Body of pancreas (tissue), 4 donors: ENCODE data around the gene SIRPA. TPM values are rescaled to one million over a fixed set of nuclear protein-coding genes. Genes with fewer than 3 reads are reported as not detected.
"Not testable (repeated sequence)": the region's sequence is repeated elsewhere in the genome, so short reads cannot be mapped to it uniquely, and the experiment has no call there.

Source experiments
- ATAC-seq: fragments of 150-250 bp; one replicate; pipeline ENCODE4 v1.9.1; 2016
- DNase-seq, 4 donors: peaks; one replicate each; pipeline ENCODE4 v3.0.0-alpha.2; 2019
- H3K27ac ChIP-seq, 4 donors: fragments of 200-600 bp; sonication (generic); 1 replicate in 3 of 4; 2 replicates in 1 of 4; pipeline versions ENCODE4 v1.5.1 to v1.6.1; 2016 to 2019; ENCODE audit warnings: mild to moderate bottlenecking in 1 of 4, mixed read lengths in 1 of 4, moderate library complexity in 1 of 4
- H3K27me3 ChIP-seq, 2 donors: fragments of 200-600 bp; sonication (generic); one replicate each; pipeline ENCODE4 v1.6.0; 2016; ENCODE audit warnings: mild to moderate bottlenecking in 1 of 2
- H3K36me3 ChIP-seq, 2 donors: fragments of 200-600 bp; sonication (generic); replicated peaks in 1 of 2; 2 replicates each; pipeline ENCODE4 v1.5.1; 2016; ENCODE audit warnings: low read depth in 2 of 2; ENCODE audit not compliant: insufficient read depth in 1 of 2
- H3K4me1 ChIP-seq: fragments of 200-600 bp; sonication (generic); one replicate; pipeline ENCODE4 v1.6.0; 2016
- H3K4me3 ChIP-seq, 2 donors: fragments of 200-600 bp; sonication (generic); 1 replicate in 1 of 2; 2 replicates in 1 of 2; pipeline ENCODE4 v1.5.1; 2016 to 2019
- H3K9me3 ChIP-seq, 3 donors: fragments of 200-600 bp; sonication (generic); 1 replicate in 2 of 3; 2 replicates in 1 of 3; pipeline ENCODE4 v1.5.1; 2016
- POLR2A ChIP-seq, 3 donors: fragments of 450-650 bp; IDR thresholded peaks; one replicate each; pipeline ENCODE4 v1.6.1; 2016; ENCODE audit warnings: antibody characterized with exemption in 3 of 3, mild to moderate bottlenecking in 2 of 3
- WGBS, 2 donors: methylation state at CpG; one replicate each; pipeline ENCODE4 v1.1.5; 2017; 5-methylcytosine and 5-hydroxymethylcytosine counted together
- intact Hi-C: fragments of 100-400 bp; cut with DNase I; formaldehyde crosslinking; loops from one replicate; pipeline ENCODE4 v1.15.1; 2023
- total RNA-seq, 2 donors: library from RNA; depleted of rRNA; stranded (reverse); fragments of >200 nt; gene quantifications; one replicate each; pipeline ENCODE4 v1.1.0, GENCODE V29; 2016
- TF ChIP-seq, protein P1 (sequence below), 7 experiments: fragments of 450-650 bp in 4 of 7; fragments of 200-600 bp in 3 of 7; sonication (generic) in 3 of 7; IDR thresholded peaks; one replicate each; pipeline ENCODE4 v1.5.1; 2016 to 2019; ENCODE audit warnings: antibody characterized with exemption in 7 of 7

Gene SIRPA
- total RNA-seq, 2 donors from 2014 or later, result 15.0 to 20.1 TPM

DNA sequence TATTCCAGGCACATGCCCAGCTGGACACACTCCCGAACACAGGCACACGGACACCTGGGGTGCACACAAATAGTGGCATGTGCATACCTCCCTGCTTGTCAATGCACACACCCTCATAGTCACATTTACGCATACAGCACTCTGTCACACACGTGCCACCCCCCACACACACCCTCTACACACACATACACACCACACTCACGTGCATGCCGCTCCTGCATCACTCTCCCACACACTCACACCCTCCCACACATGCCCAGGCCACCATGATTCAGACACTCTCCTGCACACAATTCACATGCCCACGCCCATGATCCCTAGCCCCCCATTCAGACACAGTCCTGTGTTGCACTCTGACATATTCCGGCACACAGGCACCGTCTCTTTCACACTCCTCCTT, 13.0 kb downstream of the SIRPA start:
- H3K4me1 ChIP-seq, result peaks cover 11% of the 10 kb centered on the region
- intact Hi-C loops, result no loop called here
- no peaks in the 10 kb centered on the region for H3K27me3 ChIP-seq
- H3K4me3 ChIP-seq, result no peak overlapping the region
- ATAC-seq (no peak), DNase-seq (no peak)
- H3K27ac ChIP-seq, result no peak overlapping the region
- TF ChIP-seq, protein P1, sequence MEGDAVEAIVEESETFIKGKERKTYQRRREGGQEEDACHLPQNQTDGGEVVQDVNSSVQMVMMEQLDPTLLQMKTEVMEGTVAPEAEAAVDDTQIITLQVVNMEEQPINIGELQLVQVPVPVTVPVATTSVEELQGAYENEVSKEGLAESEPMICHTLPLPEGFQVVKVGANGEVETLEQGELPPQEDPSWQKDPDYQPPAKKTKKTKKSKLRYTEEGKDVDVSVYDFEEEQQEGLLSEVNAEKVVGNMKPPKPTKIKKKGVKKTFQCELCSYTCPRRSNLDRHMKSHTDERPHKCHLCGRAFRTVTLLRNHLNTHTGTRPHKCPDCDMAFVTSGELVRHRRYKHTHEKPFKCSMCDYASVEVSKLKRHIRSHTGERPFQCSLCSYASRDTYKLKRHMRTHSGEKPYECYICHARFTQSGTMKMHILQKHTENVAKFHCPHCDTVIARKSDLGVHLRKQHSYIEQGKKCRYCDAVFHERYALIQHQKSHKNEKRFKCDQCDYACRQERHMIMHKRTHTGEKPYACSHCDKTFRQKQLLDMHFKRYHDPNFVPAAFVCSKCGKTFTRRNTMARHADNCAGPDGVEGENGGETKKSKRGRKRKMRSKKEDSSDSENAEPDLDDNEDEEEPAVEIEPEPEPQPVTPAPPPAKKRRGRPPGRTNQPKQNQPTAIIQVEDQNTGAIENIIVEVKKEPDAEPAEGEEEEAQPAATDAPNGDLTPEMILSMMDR (IDR thresholded peaks at IDR 0.05), result no peak
- no peak for TF ChIP-seq POLR2A (IDR thresholded peaks at IDR 0.05)
- H3K36me3 ChIP-seq, result no peaks in the 10 kb centered on the region
- WGBS, 2 donors, result 68 to 74% methylated on average over 9 of the region's 9 CpGs
- no peaks in the 10 kb centered on the region for H3K9me3 ChIP-seq

DNA sequence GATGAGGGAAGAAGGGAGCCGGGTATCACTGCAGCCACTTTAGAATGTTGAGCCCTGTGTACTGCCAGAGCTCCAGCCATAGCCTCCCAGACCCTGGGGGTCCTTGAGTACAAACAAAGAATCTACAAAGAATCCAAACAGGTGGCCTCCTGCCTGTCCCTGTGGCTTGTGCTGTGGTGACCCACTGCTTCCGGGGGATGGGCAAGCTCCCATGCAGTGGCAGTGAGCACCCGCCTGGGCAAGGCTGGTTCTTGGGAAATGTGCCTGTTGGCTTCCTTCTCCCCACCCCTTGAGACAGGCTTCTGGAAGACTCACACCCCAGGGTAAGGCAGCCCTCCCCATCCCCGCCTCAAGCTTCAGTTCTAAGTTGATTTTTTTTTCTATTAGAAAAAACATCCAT, 13.9 kb downstream of the SIRPA start:
- no peaks in the 10 kb centered on the region for H3K27me3 ChIP-seq
- H3K36me3 ChIP-seq, result no peaks in the 10 kb centered on the region
- H3K4me1 ChIP-seq, result peaks cover 4% of the 10 kb centered on the region
- ATAC-seq (no peak), DNase-seq (no peak)
- WGBS, 2 donors, result 62 to 71% methylated on average over 4 of the region's 4 CpGs
- H3K9me3 ChIP-seq, result no peaks in the 10 kb centered on the region
- intact Hi-C loops, result no loop called here
- TF ChIP-seq, protein P1 (IDR thresholded peaks at IDR 0.05), result no peak
- TF ChIP-seq POLR2A (IDR thresholded peaks at IDR 0.05), result no peak
- H3K27ac ChIP-seq, result no peak overlapping the region
- no peak overlapping the region for H3K4me3 ChIP-seq

DNA sequence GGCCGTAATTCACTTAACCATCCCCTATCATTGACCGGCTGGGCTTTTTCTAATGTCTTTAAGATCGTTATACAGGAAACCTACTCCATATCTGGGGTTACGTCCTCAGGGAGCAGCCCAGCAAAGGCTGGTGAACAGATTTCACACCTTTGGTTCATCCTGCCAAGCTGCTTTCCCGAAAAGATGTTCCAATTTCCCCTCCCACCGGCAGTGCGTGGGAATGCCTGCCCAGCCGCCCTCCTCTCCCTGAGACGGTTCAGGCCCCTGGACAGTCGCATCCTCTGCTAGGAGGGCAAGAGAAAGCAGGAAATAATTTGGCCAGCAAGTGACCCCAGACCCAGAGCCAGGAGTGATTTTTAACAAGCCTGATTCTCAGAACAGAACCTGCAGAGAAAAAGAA, 16.3 kb downstream of the SIRPA start:
- ATAC-seq, result no peak
- H3K27me3 ChIP-seq, result no peaks in the 10 kb centered on the region
- TF ChIP-seq, protein P1 (IDR thresholded peaks at IDR 0.05), result no peak
- no peak for TF ChIP-seq POLR2A (IDR thresholded peaks at IDR 0.05)
- no peaks in the 10 kb centered on the region for H3K4me1 ChIP-seq
- intact Hi-C loops, result no loop called here
- 91 to 93% methylated on average over 10 of the region's 10 CpGs for WGBS, 2 donors
- H3K36me3 ChIP-seq, result no peaks in the 10 kb centered on the region
- no peak overlapping the region for H3K4me3 ChIP-seq
- H3K9me3 ChIP-seq, result no peaks in the 10 kb centered on the region
- H3K27ac ChIP-seq, result no peak overlapping the region
- DNase-seq, result no peak

DNA sequence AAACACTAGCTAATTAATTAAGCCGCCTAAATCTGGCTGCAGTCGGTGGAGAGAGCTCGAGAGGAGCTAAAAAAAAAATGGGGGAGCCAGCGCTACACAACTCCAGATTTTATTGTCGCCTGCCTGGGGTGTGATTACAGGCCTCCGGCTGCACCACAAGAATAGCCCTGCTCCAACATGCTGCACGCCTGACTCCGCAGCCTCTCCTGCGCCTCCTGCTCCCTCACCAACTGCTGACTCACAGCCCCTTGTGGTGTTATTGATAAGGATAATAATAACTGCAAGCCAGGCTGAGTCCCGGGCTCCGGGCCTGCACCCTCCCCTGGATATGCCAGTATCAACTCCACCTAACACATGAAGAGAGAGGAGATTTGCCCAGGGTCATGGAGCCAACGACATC, 16.8 kb downstream of the SIRPA start:
- no peaks in the 10 kb centered on the region for H3K9me3 ChIP-seq
- 77 to 80% methylated on average over 12 of the region's 12 CpGs for WGBS, 2 donors
- no peak for ATAC-seq
- no peaks in the 10 kb centered on the region for H3K36me3 ChIP-seq
- no peaks in the 10 kb centered on the region for H3K4me1 ChIP-seq
- no peak overlapping the region for H3K4me3 ChIP-seq
- H3K27me3 ChIP-seq, result no peaks in the 10 kb centered on the region
- intact Hi-C loops, result no loop called here
- no peak for DNase-seq
- TF ChIP-seq POLR2A (IDR thresholded peaks at IDR 0.05), result no peak
- TF ChIP-seq, protein P1 (IDR thresholded peaks at IDR 0.05), result no peak
- no peak overlapping the region for H3K27ac ChIP-seq

DNA sequence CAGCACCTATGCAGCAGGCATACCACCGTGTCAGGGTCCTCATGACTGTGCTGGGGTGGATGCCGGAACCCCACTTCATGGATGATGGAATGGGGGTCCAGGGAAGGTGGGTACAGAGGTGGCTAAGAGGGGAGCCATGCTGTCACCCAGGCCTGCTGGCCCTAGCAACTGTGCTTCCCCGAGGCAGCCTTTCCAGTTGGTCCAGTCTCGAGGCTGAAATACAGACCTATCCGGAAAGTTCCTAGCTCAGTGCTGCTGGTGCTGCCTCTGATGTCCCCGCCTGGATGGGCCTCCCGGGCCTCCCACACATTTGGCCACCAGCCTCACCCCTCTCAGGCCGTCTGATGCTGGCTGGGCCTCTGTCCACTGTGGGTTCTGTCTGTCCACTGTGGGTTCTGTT, 17.4 kb downstream of the SIRPA start:
- ATAC-seq (no peak), DNase-seq (no peak)
- Histone ChIP-seq H3K9me3 (no peaks in the 10 kb centered on the region), H3K27ac (no peak overlapping the region), H3K4me3 (no peak overlapping the region), H3K36me3 (no peaks in the 10 kb centered on the region), H3K4me1 (no peaks in the 10 kb centered on the region), H3K27me3 (no peaks in the 10 kb centered on the region)
- intact Hi-C loops, result no loop called here
- no peak for TF ChIP-seq POLR2A (IDR thresholded peaks at IDR 0.05)
- TF ChIP-seq, protein P1 (IDR thresholded peaks at IDR 0.05), result no peak
- WGBS, 2 donors, result 68 to 70% methylated on average over 8 of the region's 8 CpGs

DNA sequence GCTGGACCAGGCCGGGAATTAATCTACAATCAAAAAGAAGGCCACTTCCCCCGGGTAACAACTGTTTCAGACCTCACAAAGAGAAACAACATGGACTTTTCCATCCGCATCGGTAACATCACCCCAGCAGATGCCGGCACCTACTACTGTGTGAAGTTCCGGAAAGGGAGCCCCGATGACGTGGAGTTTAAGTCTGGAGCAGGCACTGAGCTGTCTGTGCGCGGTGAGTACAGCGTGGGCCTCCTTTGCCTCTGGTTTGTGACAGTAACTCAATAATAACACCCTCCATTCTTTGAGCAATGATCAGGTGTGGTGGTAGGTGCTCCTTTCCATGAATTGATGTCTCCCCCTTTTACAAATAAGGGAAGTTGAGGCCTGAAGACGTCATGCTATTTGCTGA, 20.0 kb downstream of the SIRPA start:
- DNase-seq, ATAC-seq, H3K4me3 ChIP-seq, H3K27me3 ChIP-seq, H3K9me3 ChIP-seq, H3K36me3 ChIP-seq, H3K27ac ChIP-seq, intact Hi-C loops: not testable (repeated sequence)
- WGBS, 2 donors, result 85 to 89% methylated on average over 12 of the region's 12 CpGs
- H3K4me1 ChIP-seq, result peaks cover 19% of the 10 kb centered on the region
